ENCODE measurements around the gene TGIF1.

- TF ChIP-seq CTCF (IDR thresholded peaks at IDR 0.05): no peak
- no peak for TF ChIP-seq POLR2AphosphoS5 (IDR thresholded peaks at IDR 0.05)
- no peak for TF ChIP-seq POLR2A (IDR thresholded peaks at IDR 0.05)
- no peak for TF ChIP-seq EP300 (IDR thresholded peaks at IDR 0.05)
These were observed 5.7 kb upstream of the TGIF1 start for GRCh38 chr18:3444296-3444695.
